Measurements from ENCODE around the gene MRPL53. TPM values are rescaled to one million over a fixed set of nuclear protein-coding genes. Genes with fewer than 3 reads are reported as not detected.
A peak's percentile ranks its signal among the peaks of the same experiment; 100 is the strongest.

MRPL53 gene
- total and polyA plus RNA-seq, 2 of the 13 experiments (the other 11 are each of a cell fraction or from before 2014, with no cell fraction given): 34.3 to 51.9 TPM

- TF ChIP-seq BRF2 (CRISPR knock-in tag; IDR thresholded peaks at IDR 0.05) (no peak), JUNB (CRISPR knock-in tag; IDR thresholded peaks at IDR 0.05; ENCODE audit: borderline replicate concordance) (no peak), ZBTB34 (CRISPR knock-in tag; IDR thresholded peaks at IDR 0.05) (peak; percentile 73; the same call in 1 of the 2 replicates), MTF2 (CRISPR knock-in tag; IDR thresholded peaks at IDR 0.05; ENCODE audit: borderline replicate concordance) (0 out of 2 replicates have a peak, but pooled peaks have one; percentile 45), HDAC1 (CRISPR knock-in tag; IDR thresholded peaks at IDR 0.05) (0 out of 2 replicates have a peak, but pooled peaks have one; percentile 25), ZGPAT (CRISPR knock-in tag; IDR thresholded peaks at IDR 0.05) (no peak), ZNF678 (CRISPR knock-in tag; IDR thresholded peaks at IDR 0.05) (no peak), ZFYVE20 (CRISPR knock-in tag; IDR thresholded peaks at IDR 0.05; ENCODE audit: borderline replicate concordance, low read depth) (0 out of 2 replicates have a peak, but pooled peaks have one; percentile 51), MIER2 (CRISPR knock-in tag; IDR thresholded peaks at IDR 0.05) (no peak), ZBTB43 (CRISPR knock-in tag; conservative IDR thresholded peaks at IDR 0.05) (no peak), ZNF451 (CRISPR knock-in tag; IDR thresholded peaks at IDR 0.05) (no peak), MAZ (IDR thresholded peaks at IDR 0.05; ENCODE audit: borderline replicate concordance, low read depth, low read length) (no peak), MAZ (CRISPR knock-in tag; IDR thresholded peaks at IDR 0.05; ENCODE audit: low read depth) (peak; percentile 82), ZSCAN30 (CRISPR knock-in tag; IDR thresholded peaks at IDR 0.05) (0 out of 2 replicates have a peak, but pooled peaks have one; percentile 26), ZBTB8A (CRISPR knock-in tag; IDR thresholded peaks at IDR 0.05; ENCODE audit: borderline replicate concordance, low read depth) (no peak), ZBTB20 (CRISPR knock-in tag; IDR thresholded peaks at IDR 0.05; ENCODE audit: borderline replicate concordance, low read depth) (0 out of 2 replicates have a peak, but pooled peaks have one; percentile 17), CREB1 (IDR thresholded peaks at IDR 0.05) (no peak), CREB1 (CRISPR knock-in tag; IDR thresholded peaks at IDR 0.05) (no peak)
Observed at GRCh38 chr2:74497777-74498499, 25.5 kb upstream of the MRPL53 start (continued).

Data from HepG2 (cell line).